GM21360 (cell line): Measurements from ENCODE around the gene PGAP1.

Experiments
- ATAC-seq: cut with Tn5 transposase; IDR thresholded peaks from one replicate; pipeline ENCODE4 v1.9.1; 2021; ENCODE audit warnings: mild to moderate bottlenecking, moderate library complexity; ENCODE audit not compliant: unreplicated experiment

PGAP1 gene

GRCh38 chr2:196899976-196900375 is 26.5 kb downstream of the PGAP1 start:
- no peak for ATAC-seq

GRCh38 chr2:196891136-196891535 is 35.4 kb downstream of the PGAP1 start:
- no peak for ATAC-seq

GRCh38 chr2:196887431-196887830 is 39.1 kb downstream of the PGAP1 start:
- ATAC-seq: no peak

- no peak for ATAC-seq
Measured at GRCh38 chr2:196884368-196884767, 42.1 kb downstream of the PGAP1 start.

DNA sequence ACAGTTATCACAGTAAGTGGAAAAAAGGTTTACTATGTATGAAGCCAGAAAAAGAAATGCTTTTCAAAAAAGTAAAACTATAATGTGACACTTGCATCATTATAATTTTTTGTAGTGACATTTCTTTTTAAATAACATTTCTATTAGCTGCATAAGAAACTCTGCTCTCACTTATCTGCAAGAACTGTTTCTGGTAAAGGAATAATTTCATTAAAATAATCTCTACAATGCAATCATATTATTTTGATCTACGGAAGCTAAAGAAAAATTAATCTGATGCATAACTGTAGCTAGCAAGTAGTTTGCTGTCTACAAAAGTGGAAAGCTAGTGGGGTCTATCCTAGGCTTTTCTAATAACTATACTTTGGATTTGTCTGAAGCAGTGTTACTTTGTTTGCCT is 50.1 kb downstream of the PGAP1 start:
- no peak for ATAC-seq

DNA sequence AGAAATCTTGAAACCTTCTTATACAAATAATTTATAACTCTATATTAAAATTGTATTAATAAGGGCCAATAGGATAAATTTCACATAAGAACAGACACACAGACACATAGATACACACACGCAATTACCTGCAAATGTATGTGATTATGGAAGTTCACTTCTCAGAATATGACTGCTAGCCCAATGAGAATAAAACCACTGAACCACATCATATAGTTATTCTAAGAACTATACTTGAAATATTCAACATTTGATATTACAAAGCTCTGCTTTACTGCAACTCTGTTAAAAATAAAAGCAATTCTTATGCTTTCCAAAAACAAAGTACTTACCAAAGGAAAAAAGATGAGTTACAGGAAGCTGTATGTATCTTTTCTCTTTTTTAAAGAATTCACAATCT is 51.1 kb downstream of the PGAP1 start:
- ATAC-seq: no peak

- ATAC-seq: no peak
Measured at GRCh38 chr2:196873511-196873910, 53.0 kb downstream of the PGAP1 start.

DNA sequence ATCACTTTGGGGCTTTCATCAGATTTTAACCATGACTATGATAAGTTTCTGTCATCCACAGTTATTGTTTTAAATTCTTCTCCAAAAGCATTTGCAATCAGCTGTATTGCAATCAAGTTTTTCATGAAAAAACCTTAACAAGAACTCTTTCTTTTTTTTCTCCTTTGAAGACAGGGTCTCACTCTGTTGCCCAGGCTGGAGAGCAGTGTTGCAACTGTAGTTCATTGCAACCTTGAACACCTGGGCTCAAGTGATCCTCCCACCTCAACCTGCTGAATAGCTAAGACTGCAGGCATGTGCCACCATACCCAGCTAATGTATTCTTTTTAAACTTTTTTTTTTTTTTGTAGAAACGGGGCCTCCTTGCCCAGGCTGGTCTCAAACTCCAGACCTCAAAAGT is 71.9 kb downstream of the PGAP1 start:
- ATAC-seq: no peak

GRCh38 chr2:196853301-196854087 is 73.0 kb downstream of the PGAP1 start:
- ATAC-seq: no peak

GRCh38 chr2:196851088-196851487 is 75.4 kb downstream of the PGAP1 start:
- no peak for ATAC-seq

GRCh38 chr2:196849895-196850294 is 76.6 kb downstream of the PGAP1 start:
- ATAC-seq: no peak

DNA sequence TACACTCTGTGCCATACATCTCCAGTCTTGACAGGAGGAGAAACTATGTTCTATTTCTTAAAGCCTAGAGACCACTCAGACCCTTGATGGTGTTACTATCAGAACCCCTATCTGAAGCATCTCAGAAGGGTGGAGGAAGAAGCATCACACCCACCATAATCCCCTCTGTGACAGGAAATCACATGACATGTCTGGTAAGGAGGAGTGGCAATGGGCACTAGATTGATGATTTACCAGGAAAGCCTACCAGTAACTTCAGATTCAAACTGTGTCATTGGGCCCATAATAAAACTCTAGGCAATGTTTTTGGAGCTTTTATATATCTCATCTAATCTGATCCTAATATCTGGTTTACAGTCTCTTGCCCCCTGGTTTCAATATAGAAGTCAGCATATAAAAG is 80.2 kb downstream of the PGAP1 start:
- ATAC-seq: no peak

DNA sequence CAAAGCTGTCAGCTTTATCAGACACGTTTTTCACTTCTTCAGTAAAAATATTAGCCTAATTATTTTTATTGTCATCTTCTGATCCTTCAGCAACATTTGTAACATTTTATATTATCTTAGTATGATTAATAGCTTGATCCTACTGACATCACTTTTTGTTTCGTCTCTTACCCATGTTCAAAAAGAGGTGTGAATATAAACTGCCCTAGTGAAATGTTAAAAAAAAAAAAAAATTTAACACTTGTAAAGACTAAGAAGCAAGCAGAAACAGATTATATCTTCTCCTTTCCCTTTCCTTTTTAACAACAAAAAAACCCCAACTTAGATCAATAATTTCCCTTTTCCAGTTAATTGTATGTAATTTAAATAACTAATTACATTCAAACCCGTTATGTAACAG is 81.1 kb downstream of the PGAP1 start:
- no peak for ATAC-seq

- no peak for ATAC-seq
Measured at GRCh38 chr2:196840171-196840570, 86.3 kb downstream of the PGAP1 start.

GRCh38 chr2:196839574-196839973 is 86.9 kb downstream of the PGAP1 start:
- ATAC-seq: no peak

DNA sequence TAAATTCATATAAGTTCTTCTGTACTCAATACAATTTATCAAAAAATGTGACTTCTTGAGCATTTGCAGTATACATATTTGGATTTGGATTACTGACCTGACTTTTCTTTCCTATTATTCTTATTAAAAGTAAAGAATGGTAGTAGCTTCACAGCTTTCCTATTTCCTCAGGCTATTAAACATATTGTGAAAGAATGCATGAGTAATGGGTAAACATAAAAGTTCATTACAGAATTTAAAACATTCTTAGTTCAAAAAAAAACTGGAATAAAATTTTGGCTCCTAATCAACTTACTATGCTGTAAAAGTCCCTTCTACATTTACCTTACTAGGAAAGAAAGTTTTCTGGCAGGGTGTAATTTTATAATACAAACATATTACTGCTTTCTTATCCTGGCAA is 90.1 kb downstream of the PGAP1 start:
- no peak for ATAC-seq

GRCh38 chr2:196830701-196831100 is 95.8 kb downstream of the PGAP1 start:
- no peak for ATAC-seq

DNA sequence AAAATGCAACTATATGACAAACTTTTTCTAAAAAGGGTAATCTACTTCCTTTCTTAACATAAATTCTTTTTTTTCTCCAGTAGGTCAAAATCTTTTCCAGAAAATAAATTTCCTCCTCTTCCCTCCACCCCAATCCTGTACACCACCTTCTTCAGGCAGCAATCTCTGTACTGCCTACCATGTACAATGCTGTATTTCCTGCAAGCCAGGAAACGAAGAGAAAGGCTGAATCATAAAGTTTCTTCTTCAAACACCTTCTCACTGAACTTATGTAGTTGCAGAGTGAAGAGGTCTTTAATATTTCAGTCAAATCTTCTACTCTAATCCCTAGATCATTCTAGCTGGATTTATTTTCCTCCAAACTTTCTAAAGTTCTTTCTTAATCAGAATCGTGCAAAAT is 99.2 kb downstream of the PGAP1 start:
- ATAC-seq: no peak

DNA sequence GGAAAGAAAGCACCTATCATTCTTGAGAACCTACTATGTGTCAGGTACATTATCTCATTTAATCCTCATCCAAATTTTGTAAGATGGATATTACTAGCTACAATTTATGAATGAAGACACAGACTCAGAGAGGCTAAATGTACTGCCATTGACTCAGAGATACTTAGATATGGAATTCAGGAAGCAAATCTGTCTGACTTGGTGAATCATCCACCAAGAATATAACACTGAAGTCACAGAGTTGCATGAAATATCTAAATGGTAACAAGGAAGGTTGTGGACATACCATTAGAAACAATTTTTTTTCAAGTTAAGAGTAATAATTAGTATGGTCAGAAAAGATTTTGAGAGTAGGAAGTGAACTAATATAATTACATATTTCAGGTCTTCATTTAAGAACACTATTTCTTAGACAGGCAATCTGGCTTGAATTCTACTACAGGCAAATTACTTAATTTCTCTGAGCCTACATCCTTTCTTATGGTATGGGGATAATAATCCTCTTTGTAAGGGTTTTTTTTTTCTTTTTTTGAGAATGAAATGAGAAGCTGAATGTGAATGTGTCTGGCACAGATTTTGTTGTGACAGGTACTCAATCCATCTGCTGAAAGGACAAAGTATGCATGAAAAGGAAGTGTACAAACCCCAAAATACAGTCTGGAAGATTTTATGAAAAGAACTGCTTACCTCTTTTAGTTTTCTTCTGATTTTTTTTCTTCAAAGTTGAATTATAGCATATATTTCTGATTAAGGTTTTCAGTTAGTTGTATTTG is 102.6 kb downstream of the PGAP1 start:
- ATAC-seq: no peak

DNA sequence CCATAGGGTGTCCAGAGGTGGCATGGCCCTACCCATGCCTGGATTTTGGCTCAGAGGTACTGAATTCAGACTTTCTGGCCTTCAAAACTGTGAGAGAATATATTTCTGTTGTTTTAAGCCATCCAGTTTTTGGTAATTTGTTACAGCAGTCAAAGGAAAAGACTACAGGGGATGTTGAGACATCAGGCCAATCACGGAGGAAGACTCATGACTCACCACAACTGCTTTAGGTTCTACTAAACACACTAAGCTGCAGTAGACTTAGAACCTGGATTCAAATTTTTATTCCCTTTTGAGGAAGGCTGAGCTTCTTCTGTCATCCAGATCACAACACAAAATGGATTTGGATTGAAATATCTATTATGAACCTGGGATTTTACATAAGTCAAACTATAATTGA is 105.3 kb downstream of the PGAP1 start:
- ATAC-seq: no peak

GRCh38 chr2:196809260-196809659 is 117.2 kb downstream of the PGAP1 start, which contains the start of gene C2orf66:
Gene C2orf66 (minus strand): TSS chr2:196809355. CDS start chr2:196809336, 19 bp downstream.
- no peak for ATAC-seq

DNA sequence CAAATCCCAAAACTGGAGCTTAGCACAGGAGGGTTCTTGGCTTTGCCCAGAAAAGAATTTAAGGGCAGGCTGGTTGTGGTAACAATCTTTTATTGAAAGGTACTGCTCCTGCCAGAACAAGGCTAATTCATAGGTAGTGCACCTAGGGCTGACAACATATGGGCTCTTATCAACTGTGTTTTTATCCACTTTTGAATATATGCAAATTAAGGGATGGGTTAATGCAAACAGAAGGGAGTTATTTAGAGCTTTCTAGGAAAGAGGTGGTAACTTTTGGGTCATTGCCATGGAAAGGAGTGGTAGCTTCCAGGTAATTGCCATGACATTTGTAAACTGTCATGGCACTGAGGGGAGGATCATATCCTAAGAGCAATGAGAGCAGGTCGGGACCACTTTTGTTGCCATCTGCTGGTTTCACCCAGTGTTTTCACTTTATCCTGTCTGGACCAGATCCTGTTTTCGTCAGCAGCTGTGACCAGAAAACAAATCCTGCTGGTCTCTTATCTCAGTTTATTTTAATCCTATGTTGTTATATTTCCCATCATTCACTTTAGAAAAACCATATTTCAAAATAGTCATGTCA is 118.3 kb downstream of the PGAP1 start:
- no peak for ATAC-seq
